HepG2 (cell line): ENCODE results near the gene DAB1. TPM values are rescaled to one million over a fixed set of nuclear protein-coding genes. Genes with fewer than 3 reads are reported as not detected.

Experiments
- ATAC-seq: fragments of 200-7000 bp; cut with Tn5 transposase; 3 replicates; pipeline ENCODE4 v1.9.1; 2020; ENCODE audit warnings: mild to moderate bottlenecking, moderate library complexity
- BruUV-seq: library from RNA; stranded (reverse); fragments of 400-500 nt; replicated peaks from 2 replicates; lab custom pipeline; 2021; lab: Mats Ljungman, UMichigan
- CTCF ChIA-PET: fragments of 300-600 bp; formaldehyde crosslinking; extraction: SDS; loops from one replicate; lab custom pipeline; 2021; ENCODE audit warnings: low total read pairs, inconsistent platforms, low intra/inter-chr PET ratio; lab: Yijun Ruan, JAX
- POLR2A ChIA-PET: fragments of 350-600 bp; sonication (Branson Sonifier 250); formaldehyde crosslinking; loops from one replicate; lab custom pipeline; 2020; ENCODE audit warnings: antibody characterized with exemption, inconsistent platforms; lab: Yijun Ruan, JAX
- DNase-seq: peaks from one replicate; pipeline ENCODE4 v3.0.0-alpha.2; 2015; ENCODE audit warnings: low spot score
- FAIRE-seq: peaks from 3 replicates; lab custom pipeline; 2011; peaks lifted over from hg19 to GRCh38; lab: Jason Lieb, UNC
- H2AFZ ChIP-seq: one replicate; pipeline ENCODE4 v1.6.1; 2011; ENCODE audit warnings: low read length, inconsistent platforms
- H3K27ac ChIP-seq: fragments of 300-600 bp; 3 replicates; pipeline ENCODE4 v1.8.0; 2011; ENCODE audit warnings: mixed run types, mild to moderate bottlenecking, mixed read lengths, low read length, inconsistent platforms; ENCODE audit not compliant: insufficient read depth; ENCODE audit errors: extremely low read length
- H3K27me3 ChIP-seq, 2 experiments: fragments of 200-600 bp in 1 of 2; 2 replicates in 1 of 2; 3 replicates in 1 of 2; pipeline versions ENCODE4 v1.6.0 to v1.8.0; 2011; ENCODE audit warnings: low read length in 2 of 2, mild to moderate bottlenecking in 2 of 2, moderate library complexity in 2 of 2, inconsistent platforms in 1 of 2; ENCODE audit not compliant: insufficient read depth in 2 of 2, control insufficient read depth in 1 of 2
- H3K36me3 ChIP-seq, 2 experiments: fragments of 200-600 bp in 1 of 2; replicated peaks in 1 of 2; 2 replicates in 1 of 2; 3 replicates in 1 of 2; pipeline versions ENCODE4 v1.5.1 to v1.8.0; 2011; ENCODE audit warnings: low read length in 2 of 2, inconsistent platforms in 1 of 2; ENCODE audit not compliant: insufficient read depth in 2 of 2, control insufficient read depth in 1 of 2
- H3K4me1 ChIP-seq: 2 replicates; pipeline ENCODE4 v1.5.1; 2012; ENCODE audit warnings: low read length, inconsistent platforms; ENCODE audit not compliant: insufficient read depth
- H3K4me2 ChIP-seq: 2 replicates; pipeline ENCODE4 v1.6.0; 2011; ENCODE audit warnings: low read depth, low read length, inconsistent platforms
- H3K4me3 ChIP-seq, 3 experiments: fragments of 200-600 bp in 1 of 3; sonication (generic), shearing (Covaris generic) in 1 of 3; replicated peaks in 1 of 3; 2 replicates each; pipeline ENCODE4 v1.5.1; 2011 to 2016; ENCODE audit warnings: low read length in 3 of 3, inconsistent platforms in 2 of 3, low read depth in 2 of 3, mild to moderate bottlenecking in 2 of 3, control low read depth in 1 of 3, mixed read lengths in 1 of 3; ENCODE audit not compliant: insufficient read depth in 1 of 3
- H3K79me2 ChIP-seq: one replicate; pipeline ENCODE4 v1.6.1; 2011; ENCODE audit warnings: low read length, inconsistent platforms; ENCODE audit not compliant: insufficient read depth
- H3K9ac ChIP-seq: 2 replicates; pipeline ENCODE4 v1.6.0; 2011; ENCODE audit warnings: mild to moderate bottlenecking, low read depth, low read length, inconsistent platforms; ENCODE audit not compliant: insufficient read depth
- H3K9me3 ChIP-seq: 2 replicates; pipeline ENCODE4 v1.5.1; 2012; ENCODE audit warnings: mild to moderate bottlenecking, low read length
- H4K20me1 ChIP-seq: 2 replicates; pipeline ENCODE4 v1.6.0; 2011; ENCODE audit warnings: inconsistent platforms, mild to moderate bottlenecking, low read length, moderate library complexity; ENCODE audit not compliant: insufficient read depth
- CBFB ChIP-seq: sonication (generic); formaldehyde crosslinking; IDR thresholded peaks from 2 replicates; pipeline ENCODE4 v1.4.0; 2020; ENCODE audit warnings: missing genetic modification reagents
- CENPX ChIP-seq: sonication (generic); formaldehyde crosslinking; IDR thresholded peaks from 2 replicates; pipeline ENCODE4 v1.9.0; 2021; ENCODE audit warnings: mild to moderate bottlenecking, missing genetic modification reagents, moderate library complexity
- ETV6 ChIP-seq: sonication (generic); formaldehyde crosslinking; conservative IDR thresholded peaks from 2 replicates; pipeline ENCODE4 v1.4.0; 2020; ENCODE audit warnings: missing genetic modification reagents
- FOSL1 ChIP-seq: sonication (generic); formaldehyde crosslinking; IDR thresholded peaks from 2 replicates; pipeline ENCODE4 v1.9.0; 2021; ENCODE audit warnings: missing genetic modification reagents, borderline replicate concordance
- GTF3A ChIP-seq: sonication (generic); formaldehyde crosslinking; conservative IDR thresholded peaks from 2 replicates; pipeline ENCODE4 v1.4.0; 2020; ENCODE audit warnings: mild to moderate bottlenecking, missing genetic modification reagents
- IRX3 ChIP-seq: sonication (generic); formaldehyde crosslinking; IDR thresholded peaks from 2 replicates; pipeline ENCODE4 v1.8.1; 2023; ENCODE audit warnings: mild to moderate bottlenecking, low read depth, missing genetic modification reagents, borderline replicate concordance
- KIAA2018 ChIP-seq: sonication (generic); formaldehyde crosslinking; IDR thresholded peaks from 2 replicates; pipeline ENCODE4 v1.5.0; 2020; ENCODE audit warnings: mild to moderate bottlenecking, missing genetic modification reagents, borderline replicate concordance
- MAF1 ChIP-seq: sonication (generic); formaldehyde crosslinking; IDR thresholded peaks from 2 replicates; pipeline ENCODE4 v1.5.0; 2020; ENCODE audit warnings: missing genetic modification reagents, borderline replicate concordance
- TCF7L2 ChIP-seq: IDR thresholded peaks from 2 replicates; pipeline ENCODE4 v1.6.1; 2011; ENCODE audit warnings: mild to moderate bottlenecking, low read depth, low read length, moderate library complexity
- ZFX ChIP-seq: sonication (generic); formaldehyde crosslinking; IDR thresholded peaks from 2 replicates; pipeline ENCODE4 v1.4.0; 2020; ENCODE audit warnings: mild to moderate bottlenecking, low read depth, missing genetic modification reagents, moderate library complexity
- ZNF180 ChIP-seq: sonication (generic); formaldehyde crosslinking; IDR thresholded peaks from 2 replicates; pipeline ENCODE4 v1.4.0; 2020; ENCODE audit warnings: low read depth, missing genetic modification reagents, borderline replicate concordance
- ZNF713 ChIP-seq: sonication (generic); formaldehyde crosslinking; IDR thresholded peaks from 2 replicates; pipeline ENCODE4 v1.4.0; 2020; ENCODE audit warnings: mild to moderate bottlenecking, missing genetic modification reagents
- ZNF747 ChIP-seq: sonication (generic); formaldehyde crosslinking; IDR thresholded peaks from 2 replicates; pipeline ENCODE4 v1.8.1; 2023; ENCODE audit warnings: missing genetic modification reagents, mild to moderate bottlenecking, borderline replicate concordance
- ZNF776 ChIP-seq: sonication (generic); formaldehyde crosslinking; IDR thresholded peaks from 2 replicates; pipeline ENCODE4 v1.4.0; 2020; ENCODE audit warnings: mild to moderate bottlenecking, missing genetic modification reagents
- in situ Hi-C: cut with HindIII; loops from 2 replicates; pipeline ENCODE4 v1.10.0; 2017; ENCODE audit warnings: low pct_unique_long_range_greater_than_20kb; ENCODE audit not compliant: extremely low pct_ligation_motif_present
- intact Hi-C: fragments of 100-400 bp; cut with micrococcal nuclease; formaldehyde crosslinking; loops from one replicate; pipeline ENCODE4 v1.10.0; 2022; ENCODE audit not compliant: unreplicated experiment
- polyA plus RNA-seq, 8 experiments: library from polyadenylated mRNA; depleted of rRNA in 3 of 8; stranded (reverse) in 7 of 8; unstranded in 1 of 8; fragments of >200 nt; fragmentation: Illumina TruSeq in 4 of 8; extraction: Trizol in 4 of 8; gene quantifications; 2 replicates each; pipeline versions ENCODE4 v1.2.1 to v1.2.3, GENCODE V29; 2011 to 2016; ENCODE audit warnings: low read depth in 4 of 8, missing spikeins in 1 of 8, mixed read lengths in 1 of 8; ENCODE audit not compliant: insufficient read depth in 1 of 8
- total RNA-seq, 5 experiments: library from RNA; depleted of rRNA; stranded (reverse); fragments of >200 nt; fragmentation: Illumina TruSeq; extraction: Trizol; gene quantifications; 2 replicates each; pipeline ENCODE4 v1.2.3, GENCODE V29; 2016; ENCODE audit warnings: low read depth in 1 of 5

DAB1 gene
- total and polyA plus RNA-seq, 2 of the 13 experiments (the other 11 are each of a cell fraction or from before 2014, with no cell fraction given), result 0.04 to 0.13 TPM

- Histone ChIP-seq H3K4me3 (no peak overlapping the region), H3K27ac (no peak overlapping the region), H3K79me2 (no peaks in the 10 kb centered on the region), H3K4me2 (no peak overlapping the region), H2AFZ (no peak overlapping the region), H3K9ac (no peak overlapping the region), H3K4me1 (no peaks in the 10 kb centered on the region), H4K20me1 (no peaks in the 10 kb centered on the region), H3K27me3 (no peaks in the 10 kb centered on the region), H3K9me3 (no peaks in the 10 kb centered on the region), H3K36me3 (no peaks in the 10 kb centered on the region)
- TF ChIP-seq ZFX (CRISPR knock-in tag) (no peak), IRX3 (CRISPR knock-in tag) (no peak), ZNF713 (CRISPR knock-in tag) (no peak), MAF1 (CRISPR knock-in tag) (no peak), CENPX (CRISPR knock-in tag) (no peak), CBFB (CRISPR knock-in tag) (no peak), ETV6 (CRISPR knock-in tag) (no peak), ZNF180 (no peak), GTF3A (CRISPR knock-in tag) (no peak), KIAA2018 (CRISPR knock-in tag) (no peak), ZNF776 (no peak), TCF7L2 (no peak), FOSL1 (CRISPR knock-in tag) (no peak), ZNF747 (CRISPR knock-in tag) (no peak)
- no peak for ATAC-seq
- DNase-seq, result no peak
- FAIRE-seq, result no peak
- in situ Hi-C loops (no loop called here), intact Hi-C loops (no loop called here)
- ChIA-PET POLR2A (no interaction called here), CTCF (no interaction called here)
- no TSS peak for BruUV-seq
Measured at GRCh38 chr1:57443004-57443403, 19.1 kb upstream of the DAB1 start.
